ENCODE measurements around the gene LRP10.

DNA sequence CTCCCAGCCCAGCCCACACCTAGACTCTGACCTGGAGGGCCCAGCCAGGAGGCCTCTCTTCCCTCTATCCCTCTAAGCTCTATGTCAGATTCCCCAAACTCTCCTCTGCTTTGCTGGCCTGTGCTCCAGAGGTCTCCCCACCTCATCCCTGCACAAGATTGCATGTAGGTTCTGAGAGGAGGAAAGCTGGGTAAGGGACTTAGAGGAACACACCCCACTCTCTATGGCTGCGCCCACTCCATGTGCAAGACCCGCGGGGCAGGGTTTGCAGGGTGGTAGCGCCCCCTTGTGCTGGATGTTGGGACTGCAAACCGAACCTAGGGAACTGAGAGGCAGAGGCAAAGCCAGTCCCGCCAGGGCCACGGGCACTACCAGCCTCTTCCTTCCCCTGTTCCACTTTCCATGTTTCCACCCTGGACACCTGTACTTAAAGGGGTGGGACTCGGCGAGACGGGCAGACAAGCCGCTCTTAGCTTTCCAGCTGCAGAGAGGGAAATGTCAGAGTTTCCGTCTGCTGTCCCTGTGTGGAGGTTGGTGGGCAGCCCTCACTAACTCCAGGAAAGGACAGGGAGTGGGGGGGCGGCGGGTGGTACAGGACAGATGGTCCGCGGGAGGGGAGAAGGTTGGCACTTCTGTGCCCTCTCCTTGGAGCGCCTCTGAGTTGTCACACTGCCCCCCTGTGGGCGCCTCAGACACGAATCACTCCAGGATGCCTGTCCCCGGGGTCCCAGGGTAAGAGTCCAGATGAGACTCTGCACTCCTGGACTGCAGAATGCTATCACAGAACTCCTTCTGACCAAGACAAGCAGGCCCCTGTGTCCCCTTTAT, 18.4 kb upstream of the LRP10 start:
- peak; percentile 51 for TF ChIP-seq POLR2AphosphoS5 (IDR thresholded peaks at IDR 0.05)
- no peak for TF ChIP-seq POLR2A (IDR thresholded peaks at IDR 0.05)
- TF ChIP-seq, protein P1, sequence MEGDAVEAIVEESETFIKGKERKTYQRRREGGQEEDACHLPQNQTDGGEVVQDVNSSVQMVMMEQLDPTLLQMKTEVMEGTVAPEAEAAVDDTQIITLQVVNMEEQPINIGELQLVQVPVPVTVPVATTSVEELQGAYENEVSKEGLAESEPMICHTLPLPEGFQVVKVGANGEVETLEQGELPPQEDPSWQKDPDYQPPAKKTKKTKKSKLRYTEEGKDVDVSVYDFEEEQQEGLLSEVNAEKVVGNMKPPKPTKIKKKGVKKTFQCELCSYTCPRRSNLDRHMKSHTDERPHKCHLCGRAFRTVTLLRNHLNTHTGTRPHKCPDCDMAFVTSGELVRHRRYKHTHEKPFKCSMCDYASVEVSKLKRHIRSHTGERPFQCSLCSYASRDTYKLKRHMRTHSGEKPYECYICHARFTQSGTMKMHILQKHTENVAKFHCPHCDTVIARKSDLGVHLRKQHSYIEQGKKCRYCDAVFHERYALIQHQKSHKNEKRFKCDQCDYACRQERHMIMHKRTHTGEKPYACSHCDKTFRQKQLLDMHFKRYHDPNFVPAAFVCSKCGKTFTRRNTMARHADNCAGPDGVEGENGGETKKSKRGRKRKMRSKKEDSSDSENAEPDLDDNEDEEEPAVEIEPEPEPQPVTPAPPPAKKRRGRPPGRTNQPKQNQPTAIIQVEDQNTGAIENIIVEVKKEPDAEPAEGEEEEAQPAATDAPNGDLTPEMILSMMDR (IDR thresholded peaks at IDR 0.05) = peak; percentile 93 to 97 (median 96)

All from prostate gland (tissue), 2 donors.